ENCODE results near the gene S100A13. TPM values are rescaled to one million over a fixed set of nuclear protein-coding genes. Genes with fewer than 3 reads are reported as not detected.

Gene S100A13
- total RNA-seq, 1 donor from 2014 or later, result 87.4 TPM

GRCh38 chr1:153667439-153667838 is 40.1 kb upstream of the S100A13 start:
- H3K27me3 ChIP-seq, result no peaks in the 10 kb centered on the region
- no peaks in the 10 kb centered on the region for H3K27me3 Mint-ChIP-seq (ENCODE audit: insufficient read depth, low read depth)
- no peak overlapping the region for H3K27ac ChIP-seq
- H2AFZ ChIP-seq (replicated peaks), result no peak overlapping the region
- H3F3A ChIP-seq (ENCODE audit: low read depth), result peaks cover 76% of the 10 kb centered on the region
- H3K4me1 ChIP-seq, result peaks cover 11% of the 10 kb centered on the region
- no peak overlapping the region for H3K9ac ChIP-seq
- peaks cover 39% of the 10 kb centered on the region for H3K36me3 ChIP-seq
- DNase-seq (ENCODE audit: low spot score), result no peak
- H3K9me3 Mint-ChIP-seq, result no peaks in the 10 kb centered on the region
- peaks cover 41% of the 10 kb centered on the region for H3K36me3 Mint-ChIP-seq
- no peak overlapping the region for H3K4me3 ChIP-seq
- H3K9me3 ChIP-seq (ENCODE audit: low read depth), result no peaks in the 10 kb centered on the region
- peaks cover 46% of the 10 kb centered on the region for H3K79me2 ChIP-seq (ENCODE audit: low read depth)
- peaks cover 19% of the 10 kb centered on the region for H3K4me1 Mint-ChIP-seq
- TF ChIP-seq EZH2phosphoT487 (IDR thresholded peaks at IDR 0.05) (no peak), EZH2 (IDR thresholded peaks at IDR 0.05) (no peak)
- TF ChIP-seq, protein P1, sequence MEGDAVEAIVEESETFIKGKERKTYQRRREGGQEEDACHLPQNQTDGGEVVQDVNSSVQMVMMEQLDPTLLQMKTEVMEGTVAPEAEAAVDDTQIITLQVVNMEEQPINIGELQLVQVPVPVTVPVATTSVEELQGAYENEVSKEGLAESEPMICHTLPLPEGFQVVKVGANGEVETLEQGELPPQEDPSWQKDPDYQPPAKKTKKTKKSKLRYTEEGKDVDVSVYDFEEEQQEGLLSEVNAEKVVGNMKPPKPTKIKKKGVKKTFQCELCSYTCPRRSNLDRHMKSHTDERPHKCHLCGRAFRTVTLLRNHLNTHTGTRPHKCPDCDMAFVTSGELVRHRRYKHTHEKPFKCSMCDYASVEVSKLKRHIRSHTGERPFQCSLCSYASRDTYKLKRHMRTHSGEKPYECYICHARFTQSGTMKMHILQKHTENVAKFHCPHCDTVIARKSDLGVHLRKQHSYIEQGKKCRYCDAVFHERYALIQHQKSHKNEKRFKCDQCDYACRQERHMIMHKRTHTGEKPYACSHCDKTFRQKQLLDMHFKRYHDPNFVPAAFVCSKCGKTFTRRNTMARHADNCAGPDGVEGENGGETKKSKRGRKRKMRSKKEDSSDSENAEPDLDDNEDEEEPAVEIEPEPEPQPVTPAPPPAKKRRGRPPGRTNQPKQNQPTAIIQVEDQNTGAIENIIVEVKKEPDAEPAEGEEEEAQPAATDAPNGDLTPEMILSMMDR (IDR thresholded peaks at IDR 0.05), result no peak
- H3K4me2 ChIP-seq, result no peak overlapping the region
- H3K4me3 Mint-ChIP-seq, result no peak overlapping the region
- H3K27ac Mint-ChIP-seq, result no peak overlapping the region
- peaks cover 25% of the 10 kb centered on the region for H4K20me1 ChIP-seq (ENCODE audit: low read depth)

DNA sequence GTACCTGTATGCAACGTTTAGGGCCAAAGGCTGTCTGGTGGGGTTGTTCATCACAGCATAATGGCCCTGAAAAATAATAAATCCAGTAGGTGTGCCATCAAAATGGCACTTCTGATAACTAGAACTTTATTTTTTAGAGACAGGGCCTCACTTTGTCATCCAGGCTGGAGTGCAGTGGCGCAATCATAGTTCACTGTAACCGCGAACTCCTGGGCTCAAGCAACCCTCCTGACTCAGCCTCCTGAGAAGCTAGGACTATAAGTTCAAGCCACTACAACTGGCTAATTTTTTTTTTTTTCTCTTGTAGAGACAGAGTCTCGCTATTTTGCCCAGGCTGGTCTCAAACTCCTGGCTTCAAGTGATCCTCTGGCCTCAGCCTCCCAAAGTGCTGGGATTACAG is 35.9 kb upstream of the S100A13 start:
- Histone ChIP-seq H3K27me3 (no peaks in the 10 kb centered on the region), H3K27ac (no peak overlapping the region), H4K20me1 (ENCODE audit: low read depth) (peaks cover 19% of the 10 kb centered on the region), H3K4me3 (no peak overlapping the region), H3K4me2 (no peak overlapping the region), H3K36me3 (peaks cover 42% of the 10 kb centered on the region), H3F3A (ENCODE audit: low read depth) (peaks cover 92% of the 10 kb centered on the region), H3K9ac (no peak overlapping the region), H3K9me3 (ENCODE audit: low read depth) (no peaks in the 10 kb centered on the region), H3K4me1 (peaks cover 5% of the 10 kb centered on the region), H3K79me2 (ENCODE audit: low read depth) (peaks cover 34% of the 10 kb centered on the region), H2AFZ (replicated peaks) (no peak overlapping the region)
- TF ChIP-seq EZH2phosphoT487 (IDR thresholded peaks at IDR 0.05) (no peak), EZH2 (IDR thresholded peaks at IDR 0.05) (no peak)
- TF ChIP-seq, protein P1 (IDR thresholded peaks at IDR 0.05), result no peak
- Mint-ChIP-seq H3K27ac (no peak overlapping the region), H3K36me3 (peaks cover 31% of the 10 kb centered on the region), H3K4me1 (peaks cover 21% of the 10 kb centered on the region), H3K4me3 (no peak overlapping the region), H3K9me3 (no peaks in the 10 kb centered on the region), H3K27me3 (ENCODE audit: insufficient read depth, low read depth) (peaks cover 4% of the 10 kb centered on the region)
- no peak for DNase-seq (ENCODE audit: low spot score)

- peaks cover 33% of the 10 kb centered on the region for H3K36me3 ChIP-seq
- peaks cover 24% of the 10 kb centered on the region for H3K79me2 ChIP-seq (ENCODE audit: low read depth)
- H3K9ac ChIP-seq, result no peak overlapping the region
- no peaks in the 10 kb centered on the region for H3K27me3 ChIP-seq
- H3K36me3 Mint-ChIP-seq, result peaks cover 22% of the 10 kb centered on the region
- H4K20me1 ChIP-seq (ENCODE audit: low read depth), result peaks cover 19% of the 10 kb centered on the region
- H3K4me1 Mint-ChIP-seq, result peaks cover 18% of the 10 kb centered on the region
- peaks cover 83% of the 10 kb centered on the region for H3F3A ChIP-seq (ENCODE audit: low read depth)
- H3K27me3 Mint-ChIP-seq (ENCODE audit: insufficient read depth, low read depth), result peaks cover 4% of the 10 kb centered on the region
- no peak overlapping the region for H3K27ac ChIP-seq
- H3K27ac Mint-ChIP-seq, result no peak overlapping the region
- H3K4me2 ChIP-seq, result no peak overlapping the region
- TF ChIP-seq EZH2phosphoT487 (IDR thresholded peaks at IDR 0.05), result no peak
- TF ChIP-seq, protein P1 (IDR thresholded peaks at IDR 0.05), result no peak
- TF ChIP-seq EZH2 (IDR thresholded peaks at IDR 0.05), result no peak
- no peak for DNase-seq (ENCODE audit: low spot score)
- H3K4me3 ChIP-seq, result no peak overlapping the region
- no peak overlapping the region for H3K4me3 Mint-ChIP-seq
- H3K9me3 Mint-ChIP-seq, result no peaks in the 10 kb centered on the region
- no peaks in the 10 kb centered on the region for H3K9me3 ChIP-seq (ENCODE audit: low read depth)
- H2AFZ ChIP-seq (replicated peaks), result no peak overlapping the region
- peaks cover 5% of the 10 kb centered on the region for H3K4me1 ChIP-seq
Measured at GRCh38 chr1:153662269-153662668, 35.0 kb upstream of the S100A13 start.
